Right ventricle myocardium superior (tissue), 1 donor: ENCODE results near the gene TULP4. TPM values are rescaled to one million over a fixed set of nuclear protein-coding genes. Genes with fewer than 3 reads are reported as not detected.
"Not testable (repeated sequence)": the region's sequence is repeated elsewhere in the genome, so short reads cannot be mapped to it uniquely, and the experiment has no call there.

ENCODE experiments used
- ATAC-seq: fragments of 200-7000 bp; cut with Tn5 transposase; one replicate; pipeline ENCODE4 v1.9.1; 2020; ENCODE audit warnings: mild to moderate bottlenecking; ENCODE audit not compliant: poor library complexity
- DNase-seq: peaks from one replicate; pipeline ENCODE4 v3.0.0-alpha.2; 2020
- intact Hi-C: fragments of 100-400 bp; cut with DNase I; formaldehyde crosslinking; loops from one replicate; pipeline ENCODE4 v1.11.2; 2022
- total RNA-seq: library from RNA; stranded (reverse); fragmentation: NEBNext Ultra II Directional; extraction: Animal tissue kit (Norgen Biotek cat#: 25700); gene quantifications from one replicate; pipeline ENCODE4 v1.2.1, GENCODE V29; 2021
- donor health status: DM: no; HTN: yes; CAD: no; lungs with severe emphysema.

TULP4 gene
- total RNA-seq, 1 donor from 2014 or later, result 98.2 TPM

DNA sequence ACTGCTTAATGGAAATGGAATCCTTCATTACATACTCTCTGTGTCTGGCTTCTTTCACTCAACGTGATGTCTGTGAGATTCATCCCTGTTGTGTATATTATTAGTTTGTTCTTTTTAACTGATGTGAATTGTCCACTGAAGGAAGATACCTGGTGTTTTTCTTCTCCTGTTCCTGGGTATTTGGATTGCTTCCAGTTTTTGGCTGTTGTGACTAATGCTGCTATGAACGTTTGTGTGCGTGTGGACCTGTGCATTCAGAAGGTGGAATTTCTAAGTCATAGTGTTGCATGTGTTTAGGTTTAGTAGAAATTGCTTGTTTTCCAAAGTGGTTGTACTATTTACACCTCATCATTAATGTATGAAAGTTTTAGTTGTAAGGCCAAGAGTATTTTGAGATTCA, 3.8 kb downstream of the TULP4 start:
- no peak for DNase-seq
- no peak for ATAC-seq
- intact Hi-C loops, result no loop called here

DNA sequence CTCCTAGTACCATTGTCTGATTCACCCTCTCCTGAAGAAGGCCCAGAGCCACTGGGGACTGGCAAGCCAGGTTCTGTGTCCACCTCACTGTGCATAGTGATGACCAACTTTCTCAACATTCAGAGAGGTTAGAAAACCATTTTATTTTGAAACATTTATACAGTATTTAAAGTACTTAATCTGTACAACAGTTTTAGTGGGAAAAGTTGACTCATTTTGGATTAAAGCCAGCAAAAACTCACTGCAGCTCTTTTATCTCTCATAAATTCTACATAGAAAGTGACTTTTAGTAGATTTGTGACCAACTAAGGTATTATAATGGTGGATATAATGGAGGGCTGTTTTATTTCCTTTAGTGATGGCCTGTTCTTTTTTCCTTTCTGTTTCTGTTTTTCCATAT, 9.7 kb downstream of the TULP4 start:
- intact Hi-C loops, result no loop called here
- DNase-seq (no peak), ATAC-seq (no peak)

DNA sequence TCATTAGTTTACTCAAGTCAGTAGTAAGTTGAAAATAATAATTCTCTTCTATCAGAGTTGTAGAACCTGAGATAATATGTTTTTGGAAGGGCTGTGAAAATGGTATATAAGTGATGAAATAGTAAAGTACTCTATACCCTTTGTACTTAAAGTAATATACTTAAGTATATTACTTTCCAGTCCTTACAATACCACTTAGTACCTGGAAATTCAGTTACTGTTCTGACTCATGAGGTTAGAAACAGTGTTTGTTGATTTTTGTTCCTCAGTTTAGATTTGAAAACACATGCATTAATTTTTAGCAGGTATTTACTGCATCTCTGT, 10.1 kb downstream of the TULP4 start:
- no peak for DNase-seq
- intact Hi-C loops, result no loop called here
- no peak for ATAC-seq

DNA sequence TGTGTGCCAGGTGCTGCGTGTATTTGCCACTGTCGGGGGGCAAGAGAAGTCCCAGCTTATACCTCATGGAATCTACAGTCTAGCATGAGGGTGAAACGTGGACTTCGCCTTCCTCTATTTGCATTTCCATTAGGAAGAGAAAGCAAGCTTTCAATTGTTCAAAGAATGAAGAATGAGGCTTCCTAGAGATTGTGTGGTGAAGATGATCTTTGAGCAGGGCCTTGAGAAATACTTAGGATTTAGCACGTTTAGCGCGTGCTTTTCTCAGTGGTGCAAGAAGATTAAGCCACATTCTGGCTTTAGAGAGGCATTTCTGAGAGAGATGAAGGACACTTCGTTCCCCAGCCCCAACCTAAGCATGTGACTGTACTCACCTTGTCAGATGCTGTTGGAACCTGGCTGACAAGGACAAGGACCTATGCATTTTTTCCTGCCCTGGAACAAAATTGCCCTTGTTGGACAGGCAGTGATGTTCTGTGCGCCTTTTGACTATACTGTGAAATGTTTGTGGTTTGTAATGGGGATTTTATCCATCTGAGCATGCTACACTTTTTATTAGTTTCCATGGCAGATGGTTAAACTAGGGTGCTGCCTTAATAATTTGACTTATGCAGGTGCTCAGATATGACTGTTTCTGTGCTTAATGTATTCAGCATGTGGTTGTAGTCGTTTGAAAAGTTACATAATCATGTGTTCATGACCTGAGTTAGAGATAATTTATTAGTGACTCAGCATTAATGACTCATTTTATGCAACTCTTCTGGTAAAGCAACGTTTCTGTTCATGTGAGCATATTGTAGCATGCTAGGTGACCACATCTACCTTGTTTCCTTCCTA, 10.7 kb downstream of the TULP4 start:
- no peak for DNase-seq
- ATAC-seq, result peak; percentile 49
- intact Hi-C loops, result no loop called here

GRCh38 chr6:158323561-158323958, 11.3 kb downstream of the TULP4 start:
- intact Hi-C loops, result no loop called here
- DNase-seq (no peak), ATAC-seq (no peak)

DNA sequence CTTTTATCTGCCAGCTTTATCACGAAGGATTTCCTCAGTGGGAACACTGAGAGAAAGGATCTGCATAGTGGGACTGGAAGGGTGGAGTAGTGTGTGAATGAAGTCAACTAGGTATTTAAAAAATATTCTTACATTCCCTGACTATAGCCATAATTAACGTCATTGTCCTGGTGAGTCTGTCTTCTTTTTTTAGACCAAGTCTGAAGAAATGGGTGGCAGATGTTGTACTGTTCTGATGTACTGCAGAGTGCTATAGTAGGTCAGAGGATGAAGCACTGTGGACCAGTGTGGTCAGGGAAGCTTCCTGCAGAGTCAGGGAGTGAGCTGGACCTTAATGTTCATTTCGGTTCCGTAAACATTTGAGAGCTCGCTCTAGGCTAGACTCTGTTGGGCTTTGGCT, 11.9 kb downstream of the TULP4 start:
- ATAC-seq, result no peak
- intact Hi-C loops, result no loop called here

DNA sequence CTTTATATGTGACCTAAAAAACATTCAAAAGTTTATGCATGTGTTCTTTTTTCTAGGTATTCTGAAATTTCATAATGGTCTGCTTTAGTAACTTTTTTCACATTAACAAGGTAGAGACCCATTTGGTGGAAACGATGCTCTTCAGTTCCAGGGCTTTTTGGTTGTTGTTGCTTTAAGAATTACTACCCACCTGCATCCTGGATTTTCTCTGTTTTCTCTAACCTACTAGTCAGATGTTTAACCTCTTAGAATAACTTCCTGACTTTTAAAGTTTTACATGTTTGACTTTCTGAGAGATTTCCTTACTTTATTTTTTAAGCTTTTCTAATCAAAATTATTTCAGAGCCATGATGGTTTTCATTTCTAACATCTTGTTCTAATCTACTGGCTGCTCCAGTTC, 14.9 kb downstream of the TULP4 start:
- intact Hi-C loops, result no loop called here
- ATAC-seq, result no peak
- DNase-seq, result no peak

More for the DNA sequence above, 11.9 kb downstream of the TULP4 start:
- DNase-seq, result no peak

GRCh38 chr6:158328952-158329351, 16.7 kb downstream of the TULP4 start:
- DNase-seq, result no peak
- no peak for ATAC-seq
- intact Hi-C loops, result no loop called here

- intact Hi-C loops, result no loop called here
- no peak for DNase-seq
- no peak for ATAC-seq
Measured at GRCh38 chr6:158329531-158329930, 17.3 kb downstream of the TULP4 start.

GRCh38 chr6:158330016-158330415, 17.8 kb downstream of the TULP4 start:
- no peak for DNase-seq
- no peak for ATAC-seq
- intact Hi-C loops, result no loop called here

GRCh38 chr6:158332237-158332636, 20.0 kb downstream of the TULP4 start:
- ATAC-seq (no peak), DNase-seq (no peak)
- intact Hi-C loops, result no loop called here

- intact Hi-C loops, result no loop called here
- ATAC-seq (no peak), DNase-seq (no peak)
Measured at GRCh38 chr6:158333094-158333493, 20.8 kb downstream of the TULP4 start.

GRCh38 chr6:158334534-158334933, 22.3 kb downstream of the TULP4 start:
- DNase-seq, result no peak
- no peak for ATAC-seq
- intact Hi-C loops, result no loop called here

DNA sequence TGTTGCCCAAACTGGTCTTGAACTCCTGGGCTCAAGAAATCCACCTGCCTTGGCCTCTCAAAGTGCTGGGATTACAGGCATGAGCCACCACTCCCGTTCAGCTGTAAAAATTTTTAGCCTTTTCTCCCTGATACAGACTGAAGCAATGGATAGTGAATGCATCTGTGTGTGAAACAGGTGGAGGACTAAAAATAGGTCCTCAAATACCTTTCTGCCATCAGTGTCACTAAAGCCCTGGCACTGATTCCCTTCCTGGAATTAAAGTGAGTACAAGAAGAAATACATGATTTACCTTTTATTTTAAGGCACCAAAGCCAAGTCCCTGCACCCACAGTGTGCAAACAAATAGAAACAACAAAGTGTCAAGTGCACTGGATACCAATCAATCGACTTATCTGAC, 25.1 kb downstream of the TULP4 start:
- DNase-seq (no peak), ATAC-seq (no peak)
- intact Hi-C loops, result no loop called here

- ATAC-seq (no peak), DNase-seq (no peak)
- intact Hi-C loops, result no loop called here
Measured at GRCh38 chr6:158338311-158339112, 26.2 kb downstream of the TULP4 start.

DNA sequence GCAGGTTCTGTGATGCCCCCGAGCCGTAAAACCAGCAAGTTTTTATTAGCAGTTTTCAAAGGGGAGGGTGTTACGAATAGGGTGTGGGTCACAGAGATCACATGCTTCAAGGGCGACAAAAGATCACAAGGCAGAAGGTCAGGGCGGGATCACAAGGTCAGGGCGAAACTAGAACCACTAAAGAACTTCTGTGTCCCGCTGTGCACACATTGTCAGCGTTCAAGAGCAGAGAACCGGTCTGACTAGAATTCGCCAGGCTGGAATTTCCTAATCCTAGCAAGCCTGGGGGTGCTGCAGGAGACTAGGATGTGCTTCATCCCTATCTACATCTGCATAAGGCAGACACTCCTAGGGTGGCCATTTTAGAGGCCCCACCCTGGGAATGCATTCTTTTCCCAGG, 26.9 kb downstream of the TULP4 start:
- ATAC-seq, intact Hi-C loops, DNase-seq: not testable (repeated sequence)

- intact Hi-C loops, result no loop called here
- ATAC-seq, result no peak
- DNase-seq, result no peak
Measured at GRCh38 chr6:158340252-158340651, 28.0 kb downstream of the TULP4 start.

GRCh38 chr6:158344534-158344933, 32.3 kb downstream of the TULP4 start:
- ATAC-seq (no peak), DNase-seq (no peak)
- intact Hi-C loops, result no loop called here

- intact Hi-C loops, DNase-seq, ATAC-seq: not testable (repeated sequence)
Measured at GRCh38 chr6:158345444-158345843, 33.2 kb downstream of the TULP4 start.

DNA sequence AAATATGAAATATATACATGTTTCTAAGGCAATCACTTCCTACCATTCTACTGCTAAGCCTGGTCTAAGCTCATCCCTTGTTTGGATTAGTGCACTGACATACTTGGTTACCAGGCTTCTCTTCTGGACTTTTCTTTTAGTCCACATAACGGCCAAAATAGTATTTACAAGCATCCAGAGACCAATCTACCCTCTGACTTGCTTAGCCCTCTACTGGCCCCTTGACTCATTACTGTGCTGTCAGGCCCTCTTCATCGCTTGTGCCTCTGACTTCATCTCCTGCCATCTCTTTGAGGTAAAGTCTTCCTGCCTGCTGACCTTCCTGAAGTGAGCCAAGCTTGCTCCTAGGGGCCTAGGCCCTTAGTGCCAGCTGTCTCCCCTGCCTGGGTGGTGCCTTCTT, 35.1 kb downstream of the TULP4 start:
- ATAC-seq, result no peak
- intact Hi-C loops, result no loop called here
- no peak for DNase-seq
